HK-2 (cell line): ENCODE results near the gene PARM1.

Experiments used
- DNase-seq: peaks from one replicate; pipeline ENCODE4 v3.0.0-alpha.2; 2018; ENCODE audit not compliant: unreplicated experiment

Gene PARM1

DNA sequence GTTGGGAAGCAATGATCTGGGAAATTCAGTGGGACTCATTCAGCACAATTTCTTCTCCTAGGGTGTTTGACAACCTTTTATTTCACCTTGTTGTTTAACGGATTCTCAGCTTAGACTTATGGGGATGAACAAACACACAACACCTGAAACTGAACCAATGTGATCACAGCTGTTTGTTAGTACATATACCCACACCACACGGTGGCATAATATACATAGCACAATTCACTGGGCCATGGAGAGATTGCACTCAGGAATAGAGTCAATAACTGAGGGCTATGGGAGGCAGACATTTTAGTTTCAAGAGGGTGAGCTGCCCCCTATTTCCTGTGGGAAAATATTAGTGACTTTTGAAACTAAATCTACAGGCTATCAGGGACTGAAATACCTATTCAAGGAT is 148.0 kb downstream of the PARM1 start:
- DNase-seq, result no peak

DNA sequence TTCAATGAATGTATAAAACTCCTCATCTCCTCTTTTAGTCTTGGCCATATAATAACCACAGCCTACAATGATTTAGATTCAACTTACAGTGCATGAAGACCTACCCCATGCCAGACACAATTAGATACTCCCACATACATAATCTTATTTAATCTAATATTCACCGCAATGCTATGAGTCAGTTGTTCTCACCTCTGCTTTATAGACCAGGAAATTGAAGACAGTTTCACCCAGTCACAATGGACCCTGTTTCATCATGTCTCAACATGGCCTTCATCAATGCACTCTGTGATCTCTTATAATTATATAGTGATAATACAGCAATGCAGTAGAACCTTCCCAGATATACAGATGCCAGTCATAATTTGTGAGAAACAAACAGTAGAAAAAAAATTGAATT is 148.6 kb downstream of the PARM1 start:
- DNase-seq, result no peak

DNA sequence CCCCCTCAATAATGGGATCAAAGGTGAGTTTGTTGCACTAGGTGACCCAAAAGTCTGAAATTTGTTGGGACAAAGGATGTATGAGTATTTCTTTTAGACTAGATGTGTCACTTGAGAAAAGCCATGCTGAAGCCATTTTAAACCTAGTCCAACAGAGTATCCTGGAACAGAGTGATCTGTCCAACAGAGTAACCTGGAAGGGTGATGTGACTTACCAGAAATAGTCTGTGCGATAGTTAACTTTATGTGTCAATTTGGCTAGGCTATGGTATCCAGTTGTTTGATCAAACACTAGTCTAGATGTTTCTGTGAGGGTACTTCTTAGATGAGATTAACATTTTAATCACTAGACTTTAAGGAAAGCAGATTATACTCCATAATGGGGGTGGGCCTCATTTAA is 154.5 kb downstream of the PARM1 start:
- no peak for DNase-seq

DNA sequence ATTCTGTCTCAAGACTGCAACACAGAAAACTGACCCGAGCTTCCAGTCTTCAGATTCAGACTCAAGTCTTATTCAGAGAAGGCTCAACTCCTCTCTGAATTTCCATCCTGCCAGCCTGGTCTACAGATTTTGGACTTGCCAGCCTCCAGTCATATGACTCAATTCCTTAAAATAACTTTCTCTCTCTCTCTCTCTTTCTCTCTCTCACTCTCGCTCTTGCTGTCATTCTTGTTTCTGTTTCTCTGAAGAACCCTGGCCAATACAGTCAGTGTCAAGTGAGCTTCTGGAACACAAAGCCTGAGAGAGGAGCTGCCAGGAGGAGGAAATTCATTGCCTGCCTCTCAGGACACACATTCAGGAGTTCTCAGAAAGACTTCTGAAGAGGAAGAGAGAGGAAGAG is 154.9 kb downstream of the PARM1 start:
- no peak for DNase-seq

DNA sequence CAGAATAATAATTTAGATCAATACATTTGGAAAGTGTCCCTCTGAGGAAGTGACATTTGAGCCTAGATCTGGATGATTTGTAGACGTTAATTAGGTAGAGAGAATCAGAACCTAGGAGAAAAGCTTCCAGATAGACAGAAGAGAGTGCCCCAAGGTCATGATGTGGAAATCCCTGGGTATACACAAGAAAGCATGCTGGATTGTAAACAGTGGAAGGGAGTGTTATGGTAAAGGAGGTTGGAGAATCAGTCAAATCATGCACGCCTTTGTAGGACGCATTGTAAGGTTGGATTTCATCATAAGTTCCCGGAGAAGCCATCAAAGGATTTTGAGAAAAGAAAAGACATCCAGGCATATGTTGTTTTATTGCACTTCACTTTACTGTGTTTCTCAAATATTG is 156.3 kb downstream of the PARM1 start:
- DNase-seq, result no peak

DNA sequence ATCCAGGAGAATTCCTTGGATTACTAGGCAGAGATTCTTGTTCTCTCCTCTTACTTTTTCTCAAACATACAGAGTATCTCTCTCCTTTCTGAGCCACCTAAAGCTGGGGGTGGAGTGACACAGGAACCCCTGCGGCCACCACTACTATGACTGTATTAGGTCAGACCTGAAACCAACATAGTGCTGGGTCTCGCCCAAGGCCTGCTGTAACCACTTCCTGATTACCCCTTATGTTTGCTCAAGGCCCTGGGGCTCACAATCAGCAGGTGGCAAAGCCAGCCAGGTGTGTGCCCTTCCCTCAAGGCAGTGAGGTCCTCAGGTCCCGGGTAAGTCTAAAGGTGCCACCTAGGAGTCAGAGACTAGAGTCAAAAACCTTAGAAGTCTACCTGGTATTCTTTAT is 166.4 kb downstream of the PARM1 start:
- no peak for DNase-seq
